Measurements from ENCODE around the gene CDC42EP5.
A peak's percentile ranks its signal among the peaks of the same experiment; 100 is the strongest.
"Not testable (repeated sequence)": the region's sequence is repeated elsewhere in the genome, so short reads cannot be mapped to it uniquely, and the experiment has no call there.

Gene CDC42EP5

GRCh38 chr19:54480051-54480450 lies 7.0 kb upstream of the CDC42EP5 start:
- Histone ChIP-seq H3K9ac (no peak overlapping the region), H3K36me3 (no peaks in the 10 kb centered on the region), H3K4me1 (peaks cover 27 to 48% (median 36%) of the 10 kb centered on the region in 10 experiments), H3K27ac (no peak overlapping the region), H3K4me2 (peak overlapping the region in 9 of 11 experiments; percentile 2 to 69 (median 48); a peak in 12 of 22 replicates), H3K9me3 (replicated peaks in 1 of 11) (no peaks in the 10 kb centered on the region), H3K27me3 (peaks cover 0 to 78% (median 0%) of the 10 kb centered on the region in 11 experiments; a peak in 8 of 22 replicates), H4K20me1 (peaks cover 0 to 8% (median 0%) of the 10 kb centered on the region in 11 experiments; a peak in 4 of 22 replicates), H3K4me3 (no peak overlapping the region)
- TF ChIP-seq Cebpa-rat (IDR thresholded peaks at IDR 0.05): no peak

GRCh38 chr19:54478677-54479266 lies 5.7 kb upstream of the CDC42EP5 start:
- Histone ChIP-seq H3K36me3 (no peaks in the 10 kb centered on the region), H3K9ac (no peak overlapping the region), H3K4me3 (no peak overlapping the region), H3K4me2 (no peak overlapping the region), H4K20me1 (peaks cover 0 to 8% (median 0%) of the 10 kb centered on the region in 11 experiments; a peak in 4 of 22 replicates), H3K4me1 (peaks cover 30 to 49% (median 38%) of the 10 kb centered on the region in 10 experiments), H3K27me3 (peaks cover 0 to 69% (median 0%) of the 10 kb centered on the region in 11 experiments; a peak in 8 of 22 replicates), H3K9me3 (replicated peaks in 1 of 11) (no peaks in the 10 kb centered on the region), H3K27ac (no peak overlapping the region)
- no peak for TF ChIP-seq Cebpa-rat (IDR thresholded peaks at IDR 0.05)

GRCh38 chr19:54477650-54478049 lies 4.6 kb upstream of the CDC42EP5 start:
- Histone ChIP-seq H3K9me3 (replicated peaks in 1 of 11) (no peaks in the 10 kb centered on the region), H3K36me3 (no peaks in the 10 kb centered on the region), H4K20me1 (peaks cover 0 to 8% (median 0%) of the 10 kb centered on the region in 11 experiments; a peak in 4 of 22 replicates), H3K4me3 (no peak overlapping the region), H3K4me2 (peak overlapping the region in 1 of 11 experiments; percentile 19; a peak in 2 of 22 replicates), H3K27ac (no peak overlapping the region), H3K4me1 (peaks cover 32 to 49% (median 38%) of the 10 kb centered on the region in 10 experiments), H3K9ac (0 out of 22 replicates have a peak overlapping the region, but pooled peaks of 1 of the 11 experiments have one; percentile 2), H3K27me3 (peaks cover 0 to 64% (median 0%) of the 10 kb centered on the region in 11 experiments; a peak in 8 of 22 replicates)
- no peak for TF ChIP-seq Cebpa-rat (IDR thresholded peaks at IDR 0.05)

GRCh38 chr19:54475706-54476105 lies 2.6 kb upstream of the CDC42EP5 start:
- H3K27ac ChIP-seq: no peak overlapping the region

GRCh38 chr19:54473892-54474372 lies 836 bp upstream of the CDC42EP5 start:
- Histone ChIP-seq H3K27me3 (peaks cover 0 to 61% (median 0%) of the 10 kb centered on the region in 11 experiments; a peak in 8 of 22 replicates), H3K36me3 (no peaks in the 10 kb centered on the region), H3K9me3 (replicated peaks in 1 of 11) (no peaks in the 10 kb centered on the region), H3K27ac (peak overlapping the region in 2 of 11 experiments; percentile 55 to 56; a peak in 3 of 22 replicates), H3K4me2 (peak overlapping the region; percentile 65 to 95 (median 85); a peak in 21 of 22 replicates), H3K4me3 (no peak overlapping the region), H3K9ac (0 out of 22 replicates have a peak overlapping the region, but pooled peaks of 2 of the 11 experiments have one; percentile 42 to 68), H3K4me1 (peaks cover 40 to 46% (median 41%) of the 10 kb centered on the region in 10 experiments), H4K20me1 (peaks cover 0 to 8% (median 0%) of the 10 kb centered on the region in 11 experiments; a peak in 4 of 22 replicates)
- no peak for TF ChIP-seq Cebpa-rat (IDR thresholded peaks at IDR 0.05)

More at GRCh38 chr19:54475706-54476105, 2.6 kb upstream of the CDC42EP5 start:
- no peak overlapping the region for H3K4me2 ChIP-seq
- H3K4me1 ChIP-seq: peaks cover 24 to 43% (median 33%) of the 10 kb centered on the region in 10 experiments
- peaks cover 0 to 60% (median 0%) of the 10 kb centered on the region in 11 experiments; a peak in 8 of 22 replicates for H3K27me3 ChIP-seq
- no peaks in the 10 kb centered on the region for H3K9me3 ChIP-seq (replicated peaks in 1 of 11)
- no peak for TF ChIP-seq Cebpa-rat (IDR thresholded peaks at IDR 0.05)
- no peak overlapping the region for H3K9ac ChIP-seq
- peaks cover 0 to 8% (median 0%) of the 10 kb centered on the region in 11 experiments; a peak in 4 of 22 replicates for H4K20me1 ChIP-seq
- no peak overlapping the region for H3K4me3 ChIP-seq
- H3K36me3 ChIP-seq: no peaks in the 10 kb centered on the region

GRCh38 chr19:54470991-54471782 lies 1.9 kb downstream of the CDC42EP5 start:
- peak overlapping the region; percentile 61 to 72 (median 61) for H3K4me3 ChIP-seq
- H3K4me2 ChIP-seq: peak overlapping the region; percentile 93 to 100 (median 100)
- H3K27me3 ChIP-seq: peaks cover 0 to 35% (median 0%) of the 10 kb centered on the region in 11 experiments; a peak in 6 of 22 replicates
- TF ChIP-seq Cebpa-rat (IDR thresholded peaks at IDR 0.05): no peak
- H3K9me3 ChIP-seq (replicated peaks in 1 of 11): no peaks in the 10 kb centered on the region
- H3K36me3 ChIP-seq: no peaks in the 10 kb centered on the region
- H4K20me1 ChIP-seq: no peaks in the 10 kb centered on the region
- H3K9ac ChIP-seq: peak overlapping the region; percentile 65 to 90 (median 77)
- H3K27ac ChIP-seq: peak overlapping the region; percentile 40 to 95 (median 73); a peak in 21 of 22 replicates
- H3K4me1 ChIP-seq: peaks cover 48 to 61% (median 53%) of the 10 kb centered on the region in 10 experiments

GRCh38 chr19:54470276-54470887 lies 2.7 kb downstream of the CDC42EP5 start:
- Histone ChIP-seq H3K27ac (peak overlapping the region in 7 of 11 experiments; percentile 59 to 95 (median 85); a peak in 13 of 22 replicates), H3K27me3 (peaks cover 0 to 29% (median 0%) of the 10 kb centered on the region in 11 experiments; a peak in 6 of 22 replicates), H3K4me1 (peaks cover 48 to 69% (median 59%) of the 10 kb centered on the region in 10 experiments), H3K4me2 (peak overlapping the region; percentile 93 to 100 (median 100)), H4K20me1 (no peaks in the 10 kb centered on the region), H3K4me3 (peak overlapping the region; percentile 61 to 72 (median 61); a peak in 19 of 20 replicates), H3K9ac (peak overlapping the region in 10 of 11 experiments; percentile 65 to 90 (median 78); a peak in 18 of 22 replicates), H3K36me3 (no peaks in the 10 kb centered on the region), H3K9me3 (replicated peaks in 1 of 11) (no peaks in the 10 kb centered on the region)
- TF ChIP-seq Cebpa-rat (IDR thresholded peaks at IDR 0.05): no peak

GRCh38 chr19:54469496-54469934 lies 3.6 kb downstream of the CDC42EP5 start:
- Histone ChIP-seq H3K4me2 (peak overlapping the region; percentile 93 to 100 (median 100)), H3K27me3 (peaks cover 0 to 26% (median 0%) of the 10 kb centered on the region in 11 experiments; a peak in 6 of 22 replicates)

GRCh38 chr19:54466110-54466480 lies 7.0 kb downstream of the CDC42EP5 start:
- not testable (repeated sequence) for H3K4me3 ChIP-seq; H3K9me3 ChIP-seq (replicated peaks in 1 of 11); H3K27ac ChIP-seq; H3K9ac ChIP-seq
- H3K4me2 ChIP-seq: peak overlapping the region in 5 of 11 experiments; percentile 25 to 91 (median 53); a peak in 8 of 22 replicates
- peaks cover 49 to 79% (median 68%) of the 10 kb centered on the region in 10 experiments for H3K4me1 ChIP-seq
- peaks cover 11 to 15% (median 13%) of the 10 kb centered on the region in 11 experiments for H3K36me3 ChIP-seq
- H3K27me3 ChIP-seq: peaks cover 0 to 17% (median 0%) of the 10 kb centered on the region in 11 experiments; a peak in 5 of 22 replicates
- H4K20me1 ChIP-seq: peaks cover 13 to 19% (median 15%) of the 10 kb centered on the region in 11 experiments

More at GRCh38 chr19:54469496-54469934, 3.6 kb downstream of the CDC42EP5 start:
- H3K36me3 ChIP-seq: no peaks in the 10 kb centered on the region
- no peaks in the 10 kb centered on the region for H3K9me3 ChIP-seq (replicated peaks in 1 of 11)
- peaks cover 51 to 76% (median 64%) of the 10 kb centered on the region in 10 experiments for H3K4me1 ChIP-seq
- H3K9ac ChIP-seq: peak overlapping the region in 3 of 11 experiments; percentile 86 to 90 (median 87); a peak in 5 of 22 replicates
- H3K27ac ChIP-seq: peak overlapping the region in 4 of 11 experiments; percentile 8 to 95 (median 92); a peak in 1 of 22 replicates
- TF ChIP-seq Cebpa-rat (IDR thresholded peaks at IDR 0.05): no peak
- H3K4me3 ChIP-seq: no peak overlapping the region
- no peaks in the 10 kb centered on the region for H4K20me1 ChIP-seq

Data from BLaER1 treated with 17β-estradiol and CSF1 and Interleukin-3, amounts not matched to agents 10 nM and 100 nM (cell line).